Colonic mucosa (tissue), 4 donors: ENCODE measurements around the gene CYP2C9. TPM values are rescaled to one million over a fixed set of nuclear protein-coding genes. Genes with fewer than 3 reads are reported as not detected.

ENCODE experiments used
- DNase-seq: peaks from one replicate; pipeline ENCODE4 v3.0.0-alpha.2; 2020
- H3K27ac ChIP-seq: fragments of 200-600 bp; one replicate; pipeline ENCODE4 v1.8.0; 2021
- H3K27me3 ChIP-seq: fragments of 200-600 bp; one replicate; pipeline ENCODE4 v1.8.0; 2021
- H3K36me3 ChIP-seq: fragments of 200-600 bp; one replicate; pipeline ENCODE4 v1.8.0; 2021
- H3K4me1 ChIP-seq: fragments of 200-600 bp; one replicate; pipeline ENCODE4 v1.8.0; 2021; ENCODE audit warnings: mild to moderate bottlenecking
- H3K4me3 ChIP-seq: fragments of 200-600 bp; one replicate; pipeline ENCODE4 v1.8.0; 2021
- H3K9ac ChIP-seq, 2 donors: one replicate each; pipeline ENCODE4 v1.7.0; 2013; ENCODE audit warnings: control low read depth in 2 of 2, low read depth in 2 of 2, low read length in 2 of 2
- H3K9me3 ChIP-seq: fragments of 200-600 bp; one replicate; pipeline ENCODE4 v1.8.0; 2021
- CTCF ChIP-seq: fragments of 200-600 bp; IDR thresholded peaks from one replicate; pipeline ENCODE4 v1.8.0; 2022; ENCODE audit warnings: antibody characterized with exemption, mild to moderate bottlenecking
- intact Hi-C: fragments of 100-400 bp; cut with DNase I; formaldehyde crosslinking; loops from one replicate; pipeline ENCODE4 v1.14.1; 2022
- total RNA-seq, 2 donors: library from RNA; stranded (reverse); fragmentation: NEBNext Ultra II Directional in 1 of 2; extraction: Animal tissue kit (Norgen Biotek cat#: 25700) in 1 of 2; gene quantifications; one replicate each; pipeline ENCODE4 v1.2.1, GENCODE V29; 2021
- donor health status: healthy.
- donor health status: DM: no; HTN: no; CAD: no.
- donor health status: DM: no; HTN: no; CAD: no.

The CYP2C9 gene
- total RNA-seq, 2 donors from 2014 or later = 3.1 to 4.0 TPM

GRCh38 chr10:94989192-94989591, 50.7 kb downstream of the CYP2C9 start:
- Histone ChIP-seq H3K36me3 (no peaks in the 10 kb centered on the region), H3K27me3 (no peaks in the 10 kb centered on the region), H3K9me3 (no peaks in the 10 kb centered on the region), H3K27ac (no peak overlapping the region), H3K4me3 (no peak overlapping the region), H3K4me1 (no peaks in the 10 kb centered on the region), H3K9ac (no peak overlapping the region)
- no peak for DNase-seq
- TF ChIP-seq CTCF = no peak
- intact Hi-C loops = no loop called here

- Histone ChIP-seq H3K9ac (no peak overlapping the region), H3K36me3 (no peaks in the 10 kb centered on the region), H3K27ac (no peak overlapping the region), H3K4me1 (no peaks in the 10 kb centered on the region), H3K27me3 (no peaks in the 10 kb centered on the region), H3K9me3 (no peaks in the 10 kb centered on the region), H3K4me3 (no peak overlapping the region)
- no peak for DNase-seq
- no peak for TF ChIP-seq CTCF
- intact Hi-C loops = no loop called here
Measured at GRCh38 chr10:94991243-94991888, 52.9 kb downstream of the CYP2C9 start.

- DNase-seq = no peak
- Histone ChIP-seq H3K27ac (no peak overlapping the region), H3K36me3 (no peaks in the 10 kb centered on the region), H3K4me3 (no peak overlapping the region), H3K4me1 (no peaks in the 10 kb centered on the region), H3K9ac (no peak overlapping the region), H3K27me3 (no peaks in the 10 kb centered on the region), H3K9me3 (no peaks in the 10 kb centered on the region)
- TF ChIP-seq CTCF = no peak
- intact Hi-C loops = no loop called here
Measured at GRCh38 chr10:94992811-94993210, 54.4 kb downstream of the CYP2C9 start.

GRCh38 chr10:94997741-94998174, 59.3 kb downstream of the CYP2C9 start:
- Histone ChIP-seq H3K27ac (no peak overlapping the region), H3K9me3 (no peaks in the 10 kb centered on the region), H3K36me3 (no peaks in the 10 kb centered on the region), H3K4me1 (no peaks in the 10 kb centered on the region), H3K4me3 (no peak overlapping the region), H3K27me3 (no peaks in the 10 kb centered on the region), H3K9ac (no peak overlapping the region)
- intact Hi-C loops = no loop called here
- no peak for DNase-seq
- TF ChIP-seq CTCF = no peak

GRCh38 chr10:95026461-95026860, 88.0 kb downstream of the CYP2C9 start:
- H3K9me3 ChIP-seq = no peaks in the 10 kb centered on the region
- no peak for DNase-seq
- H3K27ac ChIP-seq = no peak overlapping the region
- no peaks in the 10 kb centered on the region for H3K4me1 ChIP-seq
- no peaks in the 10 kb centered on the region for H3K36me3 ChIP-seq
- no peak for TF ChIP-seq CTCF
- intact Hi-C loops = no loop called here
- H3K27me3 ChIP-seq = no peaks in the 10 kb centered on the region
- no peak overlapping the region for H3K9ac ChIP-seq
- no peak overlapping the region for H3K4me3 ChIP-seq
